Stomach smooth muscle (tissue), 2 donors: ENCODE data around the gene FUBP3.

ENCODE experiments used
- H3K27ac ChIP-seq: one replicate; pipeline ENCODE4 v1.7.0; 2013; ENCODE audit warnings: mild to moderate bottlenecking, low read length, inconsistent platforms
- H3K27me3 ChIP-seq, 2 donors: one replicate each; pipeline ENCODE4 v1.7.0; 2013; ENCODE audit warnings: low read length in 2 of 2; ENCODE audit not compliant: insufficient read depth in 2 of 2, control insufficient read depth in 1 of 2
- H3K36me3 ChIP-seq, 2 donors: one replicate each; pipeline ENCODE4 v1.7.0; 2013; ENCODE audit warnings: low read length in 2 of 2; ENCODE audit not compliant: control insufficient read depth in 2 of 2, insufficient read depth in 2 of 2
- H3K4me1 ChIP-seq: one replicate; pipeline ENCODE4 v1.7.0; 2013; ENCODE audit warnings: low read length; ENCODE audit not compliant: control insufficient read depth, insufficient read depth
- H3K4me3 ChIP-seq, 2 donors: one replicate each; pipeline ENCODE4 v1.7.0; 2013; ENCODE audit warnings: low read length in 2 of 2
- H3K9ac ChIP-seq, 2 donors: one replicate each; pipeline ENCODE4 v1.7.0; 2013; ENCODE audit warnings: low read length in 2 of 2, mild to moderate bottlenecking in 1 of 2
- H3K9me3 ChIP-seq, 2 donors: one replicate each; pipeline ENCODE4 v1.7.0; 2013; ENCODE audit warnings: low read length in 2 of 2; ENCODE audit not compliant: control insufficient read depth in 2 of 2
- donor health status: healthy.
- donor health status: Pancreatic carcinoma.

FUBP3 gene

DNA sequence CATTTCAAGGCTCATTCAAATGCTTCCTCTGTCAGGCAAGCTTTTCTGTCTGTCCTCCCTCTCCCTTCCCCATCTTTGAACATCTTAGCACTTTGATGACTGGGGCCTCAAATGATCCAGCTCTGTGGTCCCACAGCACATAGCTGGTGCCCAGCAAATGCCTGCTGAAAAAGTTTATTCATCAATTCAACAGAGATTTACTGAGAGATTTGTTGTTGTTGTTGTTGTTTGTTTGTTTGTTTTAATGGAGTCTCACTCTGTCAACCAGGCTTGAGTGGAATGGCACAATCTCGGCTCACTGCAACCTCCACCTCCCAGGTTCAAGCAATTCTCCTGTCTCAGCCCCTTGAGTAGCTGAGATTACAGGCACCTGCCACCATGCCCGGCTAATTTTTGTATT lies 108.2 kb downstream of the FUBP3 start:
- peaks cover 10% of the 10 kb centered on the region for H3K4me1 ChIP-seq
- H3K27ac ChIP-seq: no peak overlapping the region
- no peaks in the 10 kb centered on the region for H3K36me3 ChIP-seq
- H3K27me3 ChIP-seq: no peaks in the 10 kb centered on the region
- peaks cover 0 to 8% of the 10 kb centered on the region in 2 donors for H3K9me3 ChIP-seq
- H3K4me3 ChIP-seq: no peak overlapping the region
- H3K9ac ChIP-seq: no peak overlapping the region
